ENCODE data around the gene LOXL4.
"Not testable (repeated sequence)": the region's sequence is repeated elsewhere in the genome, so short reads cannot be mapped to it uniquely, and the experiment has no call there.

LOXL4 gene

DNA sequence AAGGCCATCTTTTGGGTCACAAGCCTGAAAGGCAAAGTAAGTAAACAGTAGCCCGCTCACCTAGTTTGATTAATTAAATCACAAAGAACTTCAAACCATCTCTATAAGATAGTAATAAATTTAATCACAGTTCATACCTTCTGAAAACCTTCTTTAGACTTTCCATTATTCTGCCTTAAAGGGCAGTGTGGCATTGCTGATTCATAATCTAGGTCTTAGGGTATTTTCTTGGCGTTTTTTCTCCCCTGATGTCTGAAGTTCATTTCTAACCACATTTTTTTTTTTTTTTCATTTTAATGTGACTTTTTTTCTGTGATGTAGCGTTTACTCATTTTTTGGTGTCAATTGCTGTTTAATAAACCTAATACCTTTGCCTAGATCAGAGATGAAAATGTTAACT lies 27.5 kb downstream of the LOXL4 start:
- DNase-seq, result no peak

DNA sequence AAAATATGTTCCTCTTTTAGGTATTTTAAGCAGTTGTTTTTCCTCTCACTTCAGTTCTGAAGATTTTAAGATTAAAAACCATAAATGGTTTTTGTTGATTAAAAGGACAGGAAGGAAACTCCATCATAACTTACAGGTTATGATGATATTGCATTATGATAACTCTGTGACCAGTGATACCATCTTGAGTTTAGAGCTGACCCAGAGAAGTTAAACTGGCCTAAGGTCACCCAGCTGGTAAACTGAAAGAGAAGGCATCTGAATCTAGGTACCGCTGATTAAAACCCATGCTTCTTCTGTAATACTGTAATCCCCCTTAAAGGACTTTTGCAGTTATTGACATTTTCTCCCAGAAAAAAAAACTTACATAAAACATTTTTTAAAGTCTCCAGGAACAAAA lies 29.6 kb downstream of the LOXL4 start:
- DNase-seq, result peak; percentile 66

- DNase-seq, result peak; percentile 94
Observed at GRCh38 chr10:98236862-98237261, 31.1 kb downstream of the LOXL4 start.

DNA sequence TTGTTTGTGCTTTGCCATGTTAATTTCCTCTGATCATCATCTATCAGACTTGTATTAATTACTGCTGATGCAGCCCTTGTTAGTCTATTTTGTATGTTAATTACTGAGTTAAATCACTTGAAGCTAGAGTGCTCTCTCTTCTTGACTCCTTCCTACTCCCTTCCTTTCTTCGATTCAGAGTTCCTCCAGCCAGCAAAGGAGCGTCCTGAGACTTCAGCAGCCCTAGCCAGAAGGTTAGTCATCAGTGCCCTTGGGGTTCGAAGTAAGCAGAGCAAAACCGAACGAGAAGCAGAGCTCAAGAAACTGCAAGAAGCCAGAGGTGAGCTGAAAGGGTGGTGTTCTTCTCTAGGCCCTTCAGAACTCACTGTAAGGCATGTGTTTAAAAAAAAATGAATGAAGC lies 32.1 kb downstream of the LOXL4 start:
- DNase-seq, result peak; percentile 20

GRCh38 chr10:98231417-98231816 lies 36.6 kb downstream of the LOXL4 start:
- no peak for DNase-seq

DNA sequence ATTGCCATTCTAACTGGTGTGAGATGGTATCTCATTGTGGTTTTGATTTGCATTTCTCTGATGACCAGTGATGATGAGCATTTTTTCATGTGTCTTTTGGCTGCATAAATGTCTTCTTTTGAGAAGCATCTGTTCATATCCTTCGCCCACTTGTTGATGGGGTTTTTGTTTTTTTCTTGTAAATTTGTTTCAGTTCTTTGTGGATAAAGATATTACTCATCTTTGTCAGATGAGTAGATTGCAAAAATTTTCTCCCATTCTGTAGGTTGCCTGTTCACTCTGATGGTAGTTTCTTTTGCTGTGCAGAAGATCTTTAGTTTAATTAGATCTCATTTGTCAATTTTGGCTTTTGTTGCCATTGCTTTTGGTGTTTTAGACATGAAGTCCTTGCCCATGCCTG lies 39.7 kb downstream of the LOXL4 start:
- not testable (repeated sequence) for DNase-seq

DNA sequence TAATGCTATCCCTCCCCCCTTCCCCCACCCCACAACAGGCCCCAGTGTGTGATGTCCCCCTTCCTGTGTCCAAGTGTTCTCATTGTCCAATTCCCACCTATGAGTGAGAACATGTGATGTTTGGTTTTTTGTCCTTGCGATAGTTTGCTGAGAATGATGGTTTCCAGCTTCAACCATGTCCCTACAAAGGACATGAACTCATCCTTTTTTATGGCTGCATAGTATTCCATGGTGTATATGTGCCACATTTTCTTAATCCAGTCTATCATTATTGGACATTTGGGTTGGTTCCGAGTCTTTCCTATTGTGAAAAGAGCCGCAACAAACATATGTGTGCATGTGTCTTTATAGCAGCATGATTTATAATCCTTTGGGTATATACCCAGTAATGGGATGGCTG lies 40.3 kb downstream of the LOXL4 start:
- DNase-seq, result not testable (repeated sequence)

GRCh38 chr10:98226508-98227144 lies 41.4 kb downstream of the LOXL4 start:
- peak; percentile 84 for DNase-seq

GRCh38 chr10:98224996-98225395 lies 43.0 kb downstream of the LOXL4 start:
- peak; percentile 15 for DNase-seq

GRCh38 chr10:98224509-98224908 lies 43.5 kb downstream of the LOXL4 start:
- DNase-seq, result no peak

DNA sequence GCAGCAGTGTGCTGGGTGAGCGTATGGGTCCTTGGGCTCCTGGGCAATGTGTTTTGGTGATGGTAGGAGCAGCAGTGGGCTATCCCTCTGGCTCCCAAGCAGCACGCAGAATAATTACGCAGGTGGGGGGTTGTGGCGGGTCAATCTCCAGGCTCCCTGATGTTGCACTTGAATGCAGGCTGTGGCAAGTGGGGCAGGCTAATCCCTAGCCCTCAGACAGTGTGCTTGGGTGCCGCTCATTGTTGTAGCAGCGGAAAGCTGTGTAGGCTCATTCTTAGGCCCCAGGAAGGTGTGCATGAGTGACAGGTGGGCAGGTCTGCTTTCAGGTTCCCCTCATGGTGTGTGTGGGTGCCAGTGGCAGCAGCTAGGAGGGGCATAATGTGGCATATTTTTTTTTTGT lies 44.1 kb downstream of the LOXL4 start:
- no peak for DNase-seq

GRCh38 chr10:98217801-98218200 lies 50.2 kb downstream of the LOXL4 start:
- peak; percentile 30 for DNase-seq

DNA sequence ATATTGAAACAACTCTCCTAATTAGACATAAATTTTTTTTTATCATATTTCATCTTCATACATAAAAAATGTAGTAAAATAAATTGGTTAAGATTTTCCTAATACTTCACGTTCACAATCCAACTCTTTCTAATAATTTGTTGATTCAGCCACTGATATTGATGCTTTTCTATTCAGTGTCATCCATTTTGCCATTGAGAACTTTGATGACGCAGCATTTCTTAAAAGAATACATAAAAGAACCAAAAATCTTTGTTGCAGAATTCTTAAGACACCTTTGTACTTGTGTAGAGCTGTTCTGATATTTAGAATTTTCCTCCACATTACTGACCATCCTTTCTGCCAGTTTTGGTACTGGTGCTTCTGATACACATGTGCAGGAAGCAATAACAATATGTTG lies 52.6 kb downstream of the LOXL4 start:
- DNase-seq, result no peak

DNA sequence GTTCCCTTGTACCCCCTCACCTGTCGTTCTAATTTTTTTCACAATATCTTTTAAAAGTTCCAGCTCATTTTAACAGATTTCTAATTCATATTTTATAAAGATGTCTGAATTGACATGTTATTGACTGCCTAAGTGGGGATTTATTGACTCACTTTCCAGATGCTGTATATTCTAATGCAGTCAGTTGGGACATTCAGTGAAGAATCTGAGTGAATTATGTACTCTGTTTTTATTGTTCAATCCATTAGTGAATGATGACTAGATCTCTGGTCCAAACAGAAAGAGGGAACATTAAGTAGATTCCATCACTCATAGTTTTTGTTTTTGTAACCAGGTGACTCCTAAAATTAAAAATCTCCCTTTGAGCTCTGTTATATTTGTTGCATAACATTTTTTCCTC lies 54.3 kb downstream of the LOXL4 start:
- DNase-seq, result no peak

GRCh38 chr10:98212196-98212595 lies 55.8 kb downstream of the LOXL4 start:
- DNase-seq, result no peak

DNA sequence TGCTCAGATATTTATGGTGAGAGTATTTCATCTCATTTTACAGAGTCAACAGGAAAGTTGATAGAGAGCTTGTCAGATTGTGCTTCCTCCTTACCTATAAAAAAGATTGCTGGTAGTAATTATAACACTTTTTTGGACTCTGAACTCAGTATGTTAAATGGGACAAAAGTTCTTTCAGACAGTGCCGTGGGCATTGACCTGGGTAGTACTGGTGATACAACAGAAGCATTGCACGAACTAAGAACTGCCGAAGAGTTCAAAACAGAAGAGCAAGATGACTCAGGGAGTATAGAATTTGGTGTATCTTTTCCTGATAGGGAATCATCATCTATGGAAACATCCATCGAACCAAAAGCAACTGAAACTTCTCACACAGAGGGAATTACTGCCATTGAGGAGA lies 58.6 kb downstream of the LOXL4 start:
- DNase-seq, result no peak

- no peak for DNase-seq
Observed at GRCh38 chr10:98208925-98209324, 59.1 kb downstream of the LOXL4 start.

DNA sequence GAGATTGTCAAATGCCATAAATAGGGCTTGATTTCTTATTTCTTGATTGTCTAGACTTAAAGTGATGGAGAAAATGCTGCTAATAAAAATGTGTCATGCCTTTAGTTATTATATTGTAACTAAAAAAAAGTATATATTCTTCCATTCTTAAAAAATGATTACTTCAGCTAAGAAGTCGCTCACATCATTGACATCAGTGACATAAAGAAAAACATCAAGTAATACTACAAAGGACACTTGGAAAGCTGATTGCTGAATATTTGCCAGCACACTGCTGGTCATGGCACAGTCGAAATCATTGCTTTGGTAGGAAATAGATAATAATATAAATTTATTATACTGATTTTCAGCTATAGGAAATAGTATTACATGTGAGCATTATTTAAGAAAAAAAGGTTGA lies 62.6 kb downstream of the LOXL4 start:
- no peak for DNase-seq

GRCh38 chr10:98202378-98202777 lies 65.6 kb downstream of the LOXL4 start:
- DNase-seq, result no peak

DNA sequence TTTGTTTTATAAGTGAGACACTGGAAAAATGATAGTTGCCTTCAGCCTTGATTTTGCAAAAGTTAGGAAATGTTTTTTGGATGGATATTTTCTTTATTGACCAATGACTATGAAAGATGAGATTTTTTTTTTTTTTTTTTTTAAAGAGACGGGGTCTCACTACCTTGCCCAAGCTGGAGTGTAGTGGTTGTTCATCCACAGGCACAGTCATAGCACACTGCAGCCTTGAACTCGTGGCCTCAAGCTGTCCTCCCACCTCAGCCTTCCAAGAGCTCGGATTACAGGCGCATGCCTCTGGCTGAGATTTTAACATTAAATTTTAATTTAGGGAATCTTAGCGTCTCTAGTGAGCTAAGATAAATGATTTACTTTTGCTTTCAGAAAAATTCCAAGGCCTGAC lies 66.2 kb downstream of the LOXL4 start:
- DNase-seq, result no peak

Measured in OCI-M1 (cell line).